MCF 10A (cell line): ENCODE measurements around the gene RASA2. TPM values are rescaled to one million over a fixed set of nuclear protein-coding genes. Genes with fewer than 3 reads are reported as not detected.

ENCODE experiments used
- BruUV-seq: library from RNA; stranded (reverse); fragments of 400-500 nt; replicated peaks from 2 replicates; lab custom pipeline; 2021; lab: Mats Ljungman, UMichigan
- CTCF ChIA-PET: fragments of 300-600 bp; sonication (Branson Sonifier 250); formaldehyde crosslinking; extraction: SDS; loops from one replicate; lab custom pipeline; 2021; ENCODE audit warnings: antibody characterized with exemption, inconsistent platforms; lab: Yijun Ruan, JAX
- POLR2A ChIA-PET: fragments of 300-600, 350-650 bp; sonication (Branson Sonifier 250); formaldehyde crosslinking; extraction: SDS; loops from one replicate; lab custom pipeline; 2020; ENCODE audit warnings: antibody characterized with exemption, inconsistent platforms; lab: Yijun Ruan, JAX
- DNase-seq: peaks from one replicate; pipeline ENCODE4 v3.0.0-alpha.2; 2018; ENCODE audit not compliant: unreplicated experiment
- H3K27ac Mint-ChIP-seq: one replicate; pipeline ENCODE4 v1.8.0; 2022; ENCODE audit warnings: mild to moderate bottlenecking, low read depth, mixed read lengths; ENCODE audit not compliant: unreplicated experiment
- H3K27me3 Mint-ChIP-seq: one replicate; pipeline ENCODE4 v1.8.0; 2022; ENCODE audit warnings: mixed read lengths; ENCODE audit not compliant: insufficient read depth, unreplicated experiment
- H3K36me3 Mint-ChIP-seq: one replicate; pipeline ENCODE4 v1.8.0; 2022; ENCODE audit warnings: mild to moderate bottlenecking, moderate library complexity, mixed read lengths; ENCODE audit not compliant: insufficient read depth, unreplicated experiment
- H3K4me1 Mint-ChIP-seq: one replicate; pipeline ENCODE4 v1.8.0; 2022; ENCODE audit warnings: mixed read lengths; ENCODE audit not compliant: insufficient read depth, unreplicated experiment
- H3K4me3 Mint-ChIP-seq: one replicate; pipeline ENCODE4 v1.8.0; 2022; ENCODE audit warnings: mild to moderate bottlenecking, moderate library complexity, mixed read lengths; ENCODE audit not compliant: unreplicated experiment
- H3K9me3 Mint-ChIP-seq: one replicate; pipeline ENCODE4 v1.8.0; 2022; ENCODE audit warnings: mixed read lengths; ENCODE audit not compliant: unreplicated experiment
- intact Hi-C: fragments of 100-400 bp; cut with micrococcal nuclease; formaldehyde crosslinking; loops from 2 replicates; pipeline ENCODE4 v1.14.1; 2022
- total RNA-seq: library from RNA; stranded (reverse); gene quantifications from 2 replicates; pipeline ENCODE4 v1.2.3, GENCODE V29; 2022
- TF ChIP-seq, protein P1 (sequence below): fragments of 200-600 bp; IDR thresholded peaks from one replicate; pipeline ENCODE4 v1.8.0; 2022; ENCODE audit warnings: antibody characterized with exemption, mild to moderate bottlenecking; ENCODE audit not compliant: unreplicated experiment

Gene RASA2
- total RNA-seq, 1 experiment from 2014 or later = 19.5 TPM

DNA sequence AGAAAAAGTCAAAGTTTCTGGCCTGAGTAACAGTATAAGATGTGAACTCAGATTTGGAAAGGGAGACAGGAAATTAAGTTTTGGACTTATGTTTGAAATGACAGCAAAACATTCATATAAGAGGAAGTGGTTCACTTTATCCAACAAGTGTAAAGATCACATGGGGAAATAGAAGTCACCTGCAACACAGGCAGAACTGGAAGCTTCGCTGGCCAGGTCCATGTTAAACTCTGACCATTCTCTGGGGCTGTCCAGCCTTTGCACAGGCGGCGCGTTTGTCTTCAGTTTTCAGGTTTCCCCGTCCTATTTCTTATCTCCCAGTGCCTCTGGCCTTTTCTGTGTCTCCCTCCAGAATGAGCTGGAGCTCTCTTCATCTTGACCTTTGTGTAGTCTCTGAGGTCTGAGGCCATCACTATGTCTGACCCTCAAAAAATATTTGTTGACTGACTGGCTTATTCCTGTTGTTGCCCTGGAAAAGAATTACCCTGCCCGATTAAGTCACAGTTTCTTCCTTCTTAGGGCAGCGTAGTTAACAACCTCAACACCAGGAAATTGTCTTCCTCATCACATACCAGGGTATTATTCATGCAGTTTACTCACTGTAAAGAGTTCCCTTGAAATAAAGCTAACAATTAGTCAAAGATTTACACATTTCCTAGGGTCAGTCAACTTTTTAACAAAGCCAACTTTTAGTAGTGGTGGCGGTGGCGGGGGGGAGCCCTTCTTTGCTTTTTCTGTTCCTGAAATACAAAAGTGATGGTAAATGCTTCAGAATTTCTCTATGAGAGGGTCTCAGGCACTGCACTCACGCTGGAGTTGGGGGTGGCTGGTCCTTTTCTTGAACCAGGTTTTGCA, 959 bp upstream of the RASA2 start:
- DNase-seq = peak; percentile 35
- Mint-ChIP-seq H3K4me3 (peak overlapping the region; percentile 88), H3K36me3 (peaks cover 8% of the 10 kb centered on the region), H3K27me3 (no peaks in the 10 kb centered on the region), H3K4me1 (peaks cover 56% of the 10 kb centered on the region), H3K27ac (peak overlapping the region; percentile 85), H3K9me3 (no peaks in the 10 kb centered on the region)
- ChIA-PET CTCF (interaction anchor here (0.6 to 2.2 kb wide), 4 partner anchors 12 to 73 kb away, joined by 4 to 5 read pairs (median 4); no protein-coding TSS in a partner anchor), POLR2A (interaction anchor here (0.7 to 2.8 kb wide), 9 partner anchors 9 to 389 kb away, joined by 3 to 14 read pairs (median 6); partner anchors contain the start of gene ZBTB38)
- BruUV-seq = TSS peak; percentile 78
- intact Hi-C loops = loop anchor here (5.0 kb wide), 1 partner anchor 46 kb away; no protein-coding TSS in a partner anchor
- TF ChIP-seq, protein P1, sequence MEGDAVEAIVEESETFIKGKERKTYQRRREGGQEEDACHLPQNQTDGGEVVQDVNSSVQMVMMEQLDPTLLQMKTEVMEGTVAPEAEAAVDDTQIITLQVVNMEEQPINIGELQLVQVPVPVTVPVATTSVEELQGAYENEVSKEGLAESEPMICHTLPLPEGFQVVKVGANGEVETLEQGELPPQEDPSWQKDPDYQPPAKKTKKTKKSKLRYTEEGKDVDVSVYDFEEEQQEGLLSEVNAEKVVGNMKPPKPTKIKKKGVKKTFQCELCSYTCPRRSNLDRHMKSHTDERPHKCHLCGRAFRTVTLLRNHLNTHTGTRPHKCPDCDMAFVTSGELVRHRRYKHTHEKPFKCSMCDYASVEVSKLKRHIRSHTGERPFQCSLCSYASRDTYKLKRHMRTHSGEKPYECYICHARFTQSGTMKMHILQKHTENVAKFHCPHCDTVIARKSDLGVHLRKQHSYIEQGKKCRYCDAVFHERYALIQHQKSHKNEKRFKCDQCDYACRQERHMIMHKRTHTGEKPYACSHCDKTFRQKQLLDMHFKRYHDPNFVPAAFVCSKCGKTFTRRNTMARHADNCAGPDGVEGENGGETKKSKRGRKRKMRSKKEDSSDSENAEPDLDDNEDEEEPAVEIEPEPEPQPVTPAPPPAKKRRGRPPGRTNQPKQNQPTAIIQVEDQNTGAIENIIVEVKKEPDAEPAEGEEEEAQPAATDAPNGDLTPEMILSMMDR = no peak

DNA sequence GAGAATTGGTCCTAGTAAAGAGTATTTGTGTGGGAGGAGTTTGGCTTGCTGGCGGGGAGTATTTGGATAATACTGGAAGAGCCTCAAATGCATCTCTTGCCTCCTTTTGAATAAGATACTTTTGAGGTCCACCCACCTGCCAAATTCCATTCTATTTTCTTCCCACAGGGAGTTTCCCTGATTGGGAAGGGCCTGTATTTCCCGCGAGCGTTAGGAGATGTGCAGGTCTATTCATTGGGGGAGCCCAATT, 406 bp upstream of the RASA2 start:
- DNase-seq = peak; percentile 91
- Mint-ChIP-seq H3K27ac (peak overlapping the region; percentile 85), H3K27me3 (no peaks in the 10 kb centered on the region), H3K36me3 (peaks cover 8% of the 10 kb centered on the region), H3K9me3 (no peaks in the 10 kb centered on the region), H3K4me1 (peaks cover 57% of the 10 kb centered on the region), H3K4me3 (peak overlapping the region; percentile 88)
- intact Hi-C loops = loop anchor here (5.0 kb wide), 1 partner anchor 46 kb away; no protein-coding TSS in a partner anchor
- POLR2A ChIA-PET = interaction anchor here (0.7 to 2.8 kb wide), 11 partner anchors 10 to 389 kb away, joined by 3 to 14 read pairs (median 6); partner anchors contain the start of gene ZBTB38
- TF ChIP-seq, protein P1 = no peak
- no TSS peak for BruUV-seq
- CTCF ChIA-PET = interaction anchor here (0.6 to 2.2 kb wide), 5 partner anchors 13 to 95 kb away, joined by 3 to 5 read pairs (median 4); no protein-coding TSS in a partner anchor

DNA sequence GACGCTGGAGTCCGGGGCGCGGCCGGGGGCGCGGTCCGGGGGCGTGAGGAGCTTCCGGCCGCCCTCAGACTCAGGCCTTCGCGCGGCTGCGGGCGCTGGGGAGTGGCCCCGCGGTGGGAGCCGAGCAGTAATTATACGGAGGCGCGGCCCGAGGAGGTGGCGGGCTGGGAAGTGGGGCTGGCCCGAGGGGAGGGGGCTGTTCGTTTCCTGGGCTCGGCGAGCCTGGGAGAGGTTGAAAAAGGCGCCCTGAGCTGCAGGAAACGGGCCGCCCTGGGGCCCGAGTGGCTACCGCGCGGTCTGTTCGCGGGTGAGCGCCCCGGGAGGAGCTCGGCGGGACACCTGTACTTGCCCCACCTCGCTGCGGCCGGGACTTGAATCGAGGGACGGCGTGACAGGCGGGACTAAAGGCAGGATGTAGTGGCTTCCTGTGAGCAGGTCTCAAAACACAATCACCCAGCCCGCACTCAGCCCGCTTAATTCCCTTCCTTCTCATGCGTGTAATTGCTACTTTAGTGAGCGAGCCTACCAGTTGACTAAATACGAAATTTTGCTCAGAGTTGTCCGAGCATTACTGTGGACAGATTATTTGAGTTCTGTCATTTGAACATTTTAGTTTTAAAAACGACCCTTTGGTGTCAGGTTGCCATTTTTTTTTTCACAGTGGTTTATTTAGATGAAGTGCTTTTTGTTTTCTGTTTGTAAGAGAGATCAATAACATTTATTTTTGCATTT, 860 bp downstream of the RASA2 start:
- Mint-ChIP-seq H3K4me3 (peak overlapping the region; percentile 88), H3K9me3 (no peaks in the 10 kb centered on the region), H3K36me3 (peaks cover 8% of the 10 kb centered on the region), H3K27me3 (no peaks in the 10 kb centered on the region), H3K4me1 (peaks cover 52% of the 10 kb centered on the region), H3K27ac (peak overlapping the region; percentile 85)
- no TSS peak for BruUV-seq
- DNase-seq = peak; percentile 74
- ChIA-PET POLR2A (interaction anchor here (0.6 to 2.8 kb wide), 29 partner anchors 10 to 541 kb away, joined by 3 to 23 read pairs (median 5); no protein-coding TSS in a partner anchor), CTCF (interaction anchor here (0.5 to 2.2 kb wide), 12 partner anchors 17 to 1348 kb away, joined by 3 to 4 read pairs (median 3); no protein-coding TSS in a partner anchor)
- TF ChIP-seq, protein P1 = no peak
- intact Hi-C loops = loop anchor here (5.0 kb wide), 1 partner anchor 45 kb away; no protein-coding TSS in a partner anchor
